ENCODE data around the gene OOEP. TPM values are rescaled to one million over a fixed set of nuclear protein-coding genes. Genes with fewer than 3 reads are reported as not detected.

The OOEP gene
- total RNA-seq, result 0.14 TPM in 1 of 2 replicates, not detected in the other

DNA sequence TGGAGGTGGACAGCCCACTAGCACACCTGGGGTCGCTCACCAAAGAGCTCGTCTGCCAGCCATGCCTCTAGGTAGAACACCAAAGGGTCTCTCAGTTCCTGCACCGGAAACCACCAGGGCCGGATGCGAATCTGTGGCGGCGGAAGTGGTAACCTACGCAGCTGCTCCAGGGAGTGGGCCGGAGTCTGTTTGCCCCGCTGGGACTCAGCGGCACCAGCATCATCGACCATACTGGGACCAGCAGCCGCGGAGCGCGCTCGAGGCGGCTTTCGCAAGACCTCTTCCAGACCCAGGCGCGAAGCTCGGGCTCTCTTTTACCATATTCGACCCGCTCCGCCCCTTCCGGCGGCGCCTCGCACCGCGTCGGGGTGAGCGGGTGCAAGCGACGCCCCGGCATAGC, at the start of gene OOEP:
OOEP (minus strand) TSS at position 335 of the 400 bp plus-strand sequence; CDS start at position 230, 105 bp downstream.

DNA sequence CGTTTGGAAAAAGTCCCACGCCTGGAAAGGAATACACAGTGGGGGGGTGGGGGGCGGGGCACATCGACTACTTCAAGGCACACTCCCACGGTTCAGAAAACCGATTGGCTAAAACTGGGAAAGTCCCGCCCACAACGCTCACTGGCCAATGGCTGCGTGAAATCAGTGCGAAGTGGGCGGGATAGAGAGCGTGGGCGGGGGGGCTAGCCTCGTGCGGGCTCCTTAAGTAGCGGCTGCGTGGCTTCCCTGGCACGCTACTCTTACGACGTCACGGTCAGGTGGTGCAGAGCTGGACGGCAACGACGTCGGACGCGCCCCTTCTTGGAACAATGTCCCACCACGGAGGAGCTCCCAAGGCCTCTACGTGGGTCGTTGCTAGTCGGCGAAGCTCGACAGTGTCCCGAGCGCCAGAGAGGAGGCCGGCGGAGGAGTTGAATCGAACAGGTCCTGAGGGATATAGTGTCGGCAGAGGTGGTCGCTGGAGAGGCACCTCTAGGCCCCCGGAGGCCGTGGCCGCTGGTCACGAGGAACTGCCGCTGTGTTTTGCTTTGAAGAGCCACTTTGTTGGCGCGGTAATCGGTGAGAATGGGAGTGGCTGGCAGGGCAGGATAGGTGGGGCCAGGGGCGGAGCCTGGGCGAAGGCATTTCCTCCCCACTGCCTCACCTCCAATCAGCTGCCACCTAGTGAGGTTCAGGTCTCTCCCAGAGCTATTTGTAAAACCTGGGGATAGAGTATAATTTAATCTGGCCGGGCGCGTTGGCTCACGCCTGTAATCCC, 25.1 kb upstream of the OOEP start, which contains the start of gene DDX43:
DDX43 (plus strand) TSS at position 252 of the 778 bp plus-strand sequence; CDS start at position 330, 78 bp downstream.

DNA sequence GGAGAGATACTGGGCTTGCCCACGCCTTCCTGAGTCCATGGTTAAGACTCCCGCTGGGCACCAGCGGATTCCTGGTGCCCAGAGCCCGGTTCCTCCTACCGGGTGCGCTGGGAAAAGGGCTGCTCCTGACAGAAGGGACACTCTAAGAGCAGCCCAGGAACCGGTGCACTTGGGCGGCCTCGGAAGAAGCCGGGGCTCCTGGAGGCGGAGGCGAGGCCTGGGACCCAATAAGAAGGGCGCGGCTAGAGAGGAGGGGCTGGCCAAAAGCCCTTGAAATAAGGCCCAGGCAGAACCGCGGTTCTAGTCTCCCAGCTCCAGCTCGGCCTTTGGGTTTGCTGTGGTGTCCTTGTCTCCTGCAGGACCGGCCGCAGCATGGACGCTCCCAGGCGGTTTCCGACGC, 7.3 kb downstream of the OOEP start, which contains the start of gene KHDC3L:
KHDC3L (plus strand) TSS at position 301 of the 400 bp plus-strand sequence; CDS start at position 373, 72 bp downstream.

DNA sequence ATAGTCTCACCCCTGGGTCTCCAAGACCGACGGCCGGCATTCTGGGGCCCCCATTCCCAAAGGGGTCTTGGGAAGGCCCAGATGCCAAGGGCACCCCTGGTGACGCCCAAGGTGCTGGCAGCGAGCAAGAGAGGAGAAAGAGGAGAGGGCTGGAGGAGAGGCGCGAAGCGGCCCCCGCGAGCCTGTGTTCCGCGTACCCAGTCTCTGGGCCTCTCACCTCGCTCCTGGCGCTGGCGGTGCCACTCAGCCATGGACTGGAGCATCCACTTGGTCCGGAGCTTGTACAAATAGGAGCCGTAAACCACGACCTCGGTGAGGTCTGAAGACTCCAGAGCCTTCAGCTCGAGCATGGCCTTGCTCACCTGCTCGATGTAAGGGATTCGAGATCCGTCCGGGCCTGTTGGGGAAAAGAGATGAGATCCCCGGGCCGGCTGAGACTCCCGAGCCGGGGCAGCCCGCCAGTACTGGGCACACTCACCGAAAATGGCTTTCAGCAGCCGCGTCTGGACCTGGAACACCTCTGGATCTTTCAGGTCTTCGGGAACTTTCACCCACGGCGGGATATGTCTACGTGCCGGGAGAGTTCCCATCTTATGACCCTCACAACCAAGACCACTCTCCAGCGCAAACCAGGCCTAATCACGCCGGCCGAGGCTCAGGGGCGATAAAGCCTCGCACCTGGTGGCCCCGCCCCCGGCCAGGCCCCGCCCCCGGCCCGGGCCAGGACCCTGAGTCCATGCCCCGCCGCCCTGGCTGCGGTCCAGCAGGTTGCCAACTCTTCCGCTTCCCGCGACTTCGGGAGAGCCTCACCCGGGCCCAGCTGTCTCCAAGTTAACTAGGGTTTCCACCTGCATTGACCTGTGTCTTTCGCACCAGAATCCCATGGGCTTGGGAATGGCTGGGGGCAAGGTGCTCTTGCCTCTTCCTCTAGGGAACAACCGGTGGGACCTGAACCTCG, 15.8 kb downstream of the OOEP start, which contains the start of gene DPPA5:
DPPA5 (minus strand) TSS at position 641 of the 958 bp plus-strand sequence; CDS start at position 590, 51 bp downstream.

Other genes starting within 250 kb of the OOEP start
- not detected in 2 replicates for gene KHDC1L, start 144.4 kb downstream of the OOEP start, total RNA-seq
- gene KHDC1, start 106.7 kb downstream of the OOEP start, total RNA-seq, result 0.68 and 1.7 TPM in 2 replicates
- gene DPPA5, start 15.6 kb downstream of the OOEP start, total RNA-seq, result not detected in 2 replicates
- not detected in 2 replicates for gene KHDC3L, start 7.2 kb downstream of the OOEP start, total RNA-seq
- 0.34 and 1.00 TPM in 2 replicates for gene DDX43, start 24.9 kb upstream of the OOEP start, total RNA-seq
- gene CGAS, start 82.4 kb upstream of the OOEP start, total RNA-seq, result 5.6 and 11.3 TPM in 2 replicates
- 39.0 and 66.6 TPM in 2 replicates for gene MTO1, start 91.8 kb upstream of the OOEP start, total RNA-seq
- 27,669 and 43,167 TPM in 2 replicates for gene EEF1A1, start 151.1 kb upstream of the OOEP start, total RNA-seq

All from nasal cavity respiratory epithelium epithelial cell of viscerocranial mucosa (primary cell).